SK-N-SH (cell line): ENCODE results near the gene PGGHG. TPM values are rescaled to one million over a fixed set of nuclear protein-coding genes. Genes with fewer than 3 reads are reported as not detected.

Experiments
- CTCF ChIA-PET: fragments of 300-600, 350-600 bp; formaldehyde crosslinking; extraction: SDS; loops from one replicate; lab custom pipeline; 2021; lab: Yijun Ruan, JAX
- POLR2A ChIA-PET: fragments of 350-600 bp; sonication (Branson Sonifier 250); formaldehyde crosslinking; extraction: SDS; loops from one replicate; lab custom pipeline; 2020; ENCODE audit warnings: antibody characterized with exemption, inconsistent platforms; lab: Yijun Ruan, JAX
- DNase-seq: peaks from one replicate; pipeline ENCODE4 v3.0.0; 2012
- H2AFZ ChIP-seq: fragments of 200-600 bp; sonication (generic); 2 replicates; pipeline ENCODE4 v1.8.1; 2016; ENCODE audit warnings: antibody characterized with exemption, mild to moderate bottlenecking, low read depth
- H3F3A ChIP-seq: fragments of 200-600 bp; sonication (generic); replicated peaks from 2 replicates; pipeline ENCODE3; 2016; ENCODE audit warnings: antibody characterized with exemption, mild to moderate bottlenecking; ENCODE audit not compliant: insufficient read depth
- H3K27ac ChIP-seq, 2 experiments: fragments of 200-500 bp in 1 of 2; fragments of 200-600 bp in 1 of 2; sonication (Bioruptor generic) in 1 of 2; sonication (generic), shearing (Covaris generic) in 1 of 2; 2 replicates each; pipeline versions ENCODE4 v1.5.1 to v1.6.1; 2014 to 2016; ENCODE audit warnings: low read depth in 2 of 2, inconsistent platforms in 1 of 2, low read length in 1 of 2, mild to moderate bottlenecking in 1 of 2, mixed read lengths in 1 of 2
- H3K27me3 ChIP-seq: fragments of 200-600 bp; sonication (generic), shearing (Covaris generic); 2 replicates; pipeline ENCODE4 v1.6.1; 2016; ENCODE audit warnings: mixed run types; ENCODE audit not compliant: insufficient read depth
- H3K36me3 ChIP-seq, 2 experiments: fragments of 200-500 bp in 1 of 2; fragments of 200-600 bp in 1 of 2; sonication (Bioruptor generic) in 1 of 2; sonication (generic) in 1 of 2; replicated peaks in 1 of 2; 2 replicates each; pipeline versions ENCODE3 to v1.5.1; 2014 to 2016; ENCODE audit warnings: low read length in 1 of 2, mild to moderate bottlenecking in 1 of 2; ENCODE audit not compliant: insufficient read depth in 2 of 2, control insufficient read depth in 1 of 2
- H3K4me1 ChIP-seq, 2 experiments: fragments of 200-500 bp in 1 of 2; fragments of 200-600 bp in 1 of 2; sonication (Bioruptor generic) in 1 of 2; sonication (generic), shearing (Covaris generic) in 1 of 2; 2 replicates each; pipeline versions ENCODE4 v1.5.1 to v1.6.1; 2014 to 2016; ENCODE audit warnings: low read depth in 1 of 2, low read length in 1 of 2, mixed run types in 1 of 2; ENCODE audit not compliant: insufficient read depth in 2 of 2, control insufficient read depth in 1 of 2
- H3K4me2 ChIP-seq: fragments of 200-600 bp; sonication (generic), shearing (Covaris generic); 2 replicates; pipeline ENCODE4 v1.6.1; 2017; ENCODE audit warnings: mixed run types
- H3K4me3 ChIP-seq, 2 experiments: fragments of 200-500 bp in 1 of 2; fragments of 200-600 bp in 1 of 2; sonication (Bioruptor generic) in 1 of 2; sonication (generic), shearing (Covaris generic) in 1 of 2; 2 replicates each; pipeline versions ENCODE4 v1.5.1 to v1.8.1; 2014 to 2016; ENCODE audit warnings: low read depth in 2 of 2, inconsistent platforms in 1 of 2, low read length in 1 of 2, mild to moderate bottlenecking in 1 of 2, mixed read lengths in 1 of 2, moderate library complexity in 1 of 2
- H3K79me2 ChIP-seq: fragments of 200-600 bp; sonication (generic); 2 replicates; pipeline ENCODE4 v1.8.1; 2017; ENCODE audit warnings: mild to moderate bottlenecking; ENCODE audit not compliant: insufficient read depth
- H3K9ac ChIP-seq: fragments of 200-600 bp; sonication (generic); 2 replicates; pipeline ENCODE4 v1.6.1; 2017; ENCODE audit warnings: mixed run types
- H3K9me2 ChIP-seq: fragments of 200-600 bp; sonication (generic); 2 replicates; pipeline ENCODE4 v1.6.1; 2017; ENCODE audit warnings: mixed run types
- H3K9me3 ChIP-seq: fragments of 200-600 bp; sonication (generic); 2 replicates; pipeline ENCODE4 v1.6.1; 2017; ENCODE audit warnings: mixed run types, mild to moderate bottlenecking, moderate library complexity
- H4K20me1 ChIP-seq: fragments of 200-600 bp; sonication (generic); 2 replicates; pipeline ENCODE4 v1.6.1; 2017; ENCODE audit warnings: mild to moderate bottlenecking, mixed run types; ENCODE audit not compliant: insufficient read depth
- CHD2 ChIP-seq: fragments of 150-350 bp; IDR thresholded peaks from 2 replicates; pipeline ENCODE4 v1.6.1; 2018; ENCODE audit warnings: low read length; ENCODE audit not compliant: partially characterized antibody
- FOSL2 ChIP-seq: IDR thresholded peaks from 2 replicates; pipeline ENCODE4 v1.4.0; 2012; ENCODE audit warnings: low read depth, mild to moderate bottlenecking, moderate library complexity, borderline replicate concordance
- MEF2A ChIP-seq: IDR thresholded peaks from 2 replicates; pipeline ENCODE4 v1.4.0; 2012; ENCODE audit warnings: low read depth, borderline replicate concordance
- MXI1 ChIP-seq: IDR thresholded peaks from 2 replicates; pipeline ENCODE4 v1.6.1; 2012; ENCODE audit warnings: mild to moderate bottlenecking, low read depth, low read length, improper control_type of control experiment
- POLR2AphosphoS5 ChIP-seq: IDR thresholded peaks from 2 replicates; pipeline ENCODE4 v1.6.1; 2012; ENCODE audit warnings: low read depth, low read length
- RAD21 ChIP-seq: IDR thresholded peaks from 2 replicates; pipeline ENCODE4 v1.6.1; 2012; ENCODE audit warnings: mild to moderate bottlenecking, low read length
- SIN3A ChIP-seq: IDR thresholded peaks from 2 replicates; pipeline ENCODE4 v1.6.1; 2012; ENCODE audit warnings: low read depth, mild to moderate bottlenecking, low read length, moderate library complexity, borderline replicate concordance
- SMC3 ChIP-seq: IDR thresholded peaks from 2 replicates; pipeline ENCODE4 v1.6.1; 2012; ENCODE audit warnings: low read depth, low read length, improper control_type of control experiment
- TCF12 ChIP-seq: IDR thresholded peaks from 2 replicates; pipeline ENCODE4 v1.4.0; 2012
- YY1 ChIP-seq: IDR thresholded peaks from 2 replicates; pipeline ENCODE4 v1.4.0; 2012; ENCODE audit warnings: low read depth, mild to moderate bottlenecking
- WGBS: methylation state at CpG from one replicate; pipeline ENCODE4 v1.1.6; 2017; ENCODE audit warnings: low lambda C conversion rate; 5-methylcytosine and 5-hydroxymethylcytosine counted together
- polyA plus RNA-seq, 3 experiments: library from polyadenylated mRNA; depleted of rRNA; stranded (reverse); fragments of >200 nt; gene quantifications; 2 replicates each; pipeline ENCODE4 v1.2.3, GENCODE V29; 2012
- TF ChIP-seq, protein P1 (sequence below): fragments of 150-350 bp; IDR thresholded peaks from 2 replicates; pipeline ENCODE4 v1.6.1; 2017; ENCODE audit warnings: antibody characterized with exemption, low read length, low read depth, borderline replicate concordance
- TF ChIP-seq, protein P2 (sequence below): fragments of 150-350 bp; IDR thresholded peaks from 2 replicates; pipeline ENCODE4 v1.6.1; 2016; ENCODE audit warnings: mild to moderate bottlenecking, low read depth, low read length
- TF ChIP-seq, protein P3 (sequence below): IDR thresholded peaks from 2 replicates; pipeline ENCODE4 v1.4.0; 2012; ENCODE audit warnings: low read depth
- TF ChIP-seq, protein P4 (sequence below): fragments of 200-600 bp; sonication (generic); IDR thresholded peaks from 2 replicates; pipeline ENCODE4 v1.6.1; 2017; ENCODE audit warnings: antibody characterized with exemption, mild to moderate bottlenecking, moderate library complexity

PGGHG gene
- polyA plus RNA-seq, 1 of the 3 experiments (the other 2 are of a cell fraction) = 19.9 TPM

DNA sequence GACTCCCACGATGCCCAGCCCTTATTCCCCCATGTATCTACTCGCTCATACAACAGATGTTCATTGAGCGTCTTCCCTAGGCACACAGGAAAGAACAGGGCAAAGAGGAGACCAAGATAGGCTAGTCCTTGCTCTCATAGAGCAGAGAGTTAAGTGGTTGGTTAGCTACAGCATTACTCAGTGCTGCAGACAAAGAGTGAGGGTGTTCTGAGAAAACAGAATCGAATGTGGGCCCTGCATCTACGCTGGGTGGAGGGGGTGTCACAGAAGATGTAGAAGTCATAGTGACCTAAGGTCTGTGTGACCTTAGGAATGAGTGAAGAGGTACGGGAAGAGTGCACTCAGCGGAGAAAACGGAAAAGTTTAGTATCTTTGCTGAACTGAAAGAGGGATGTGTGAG, 39.9 kb upstream of the PGGHG start:
- H3K9ac ChIP-seq = no peak overlapping the region
- H3K36me3 ChIP-seq = peaks cover 57 to 80% of the 10 kb centered on the region in 2 experiments
- no peaks in the 10 kb centered on the region for H3K9me3 ChIP-seq
- H4K20me1 ChIP-seq = no peaks in the 10 kb centered on the region; the same call in 1 of the 2 replicates
- no peak overlapping the region for H3K4me2 ChIP-seq
- H3K79me2 ChIP-seq = no peaks in the 10 kb centered on the region; the same call in 1 of the 2 replicates
- H3K27me3 ChIP-seq = no peaks in the 10 kb centered on the region
- H3K9me2 ChIP-seq = no peaks in the 10 kb centered on the region
- H2AFZ ChIP-seq = no peak overlapping the region
- no peak for DNase-seq
- no peaks in the 10 kb centered on the region for H3K4me1 ChIP-seq
- ChIA-PET CTCF (interaction anchor here (0.6 to 1.2 kb wide), 5 partner anchors 19 to 199 kb away, joined by 3 to 6 read pairs (median 3); no protein-coding TSS in a partner anchor), POLR2A (interaction anchor here (1.0 kb wide), 1 partner anchor 42 kb away, joined by 3 read pairs; the partner anchor contains the start of gene BET1L)
- H3K4me3 ChIP-seq = no peak overlapping the region
- TF ChIP-seq CHD2 = no peak
- no peak for TF ChIP-seq FOSL2
- TF ChIP-seq, protein P1, sequence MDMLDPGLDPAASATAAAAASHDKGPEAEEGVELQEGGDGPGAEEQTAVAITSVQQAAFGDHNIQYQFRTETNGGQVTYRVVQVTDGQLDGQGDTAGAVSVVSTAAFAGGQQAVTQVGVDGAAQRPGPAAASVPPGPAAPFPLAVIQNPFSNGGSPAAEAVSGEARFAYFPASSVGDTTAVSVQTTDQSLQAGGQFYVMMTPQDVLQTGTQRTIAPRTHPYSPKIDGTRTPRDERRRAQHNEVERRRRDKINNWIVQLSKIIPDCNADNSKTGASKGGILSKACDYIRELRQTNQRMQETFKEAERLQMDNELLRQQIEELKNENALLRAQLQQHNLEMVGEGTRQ = no peak
- TF ChIP-seq, protein P2, sequence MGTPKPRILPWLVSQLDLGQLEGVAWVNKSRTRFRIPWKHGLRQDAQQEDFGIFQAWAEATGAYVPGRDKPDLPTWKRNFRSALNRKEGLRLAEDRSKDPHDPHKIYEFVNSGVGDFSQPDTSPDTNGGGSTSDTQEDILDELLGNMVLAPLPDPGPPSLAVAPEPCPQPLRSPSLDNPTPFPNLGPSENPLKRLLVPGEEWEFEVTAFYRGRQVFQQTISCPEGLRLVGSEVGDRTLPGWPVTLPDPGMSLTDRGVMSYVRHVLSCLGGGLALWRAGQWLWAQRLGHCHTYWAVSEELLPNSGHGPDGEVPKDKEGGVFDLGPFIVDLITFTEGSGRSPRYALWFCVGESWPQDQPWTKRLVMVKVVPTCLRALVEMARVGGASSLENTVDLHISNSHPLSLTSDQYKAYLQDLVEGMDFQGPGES = no peak
- TF ChIP-seq, protein P3, sequence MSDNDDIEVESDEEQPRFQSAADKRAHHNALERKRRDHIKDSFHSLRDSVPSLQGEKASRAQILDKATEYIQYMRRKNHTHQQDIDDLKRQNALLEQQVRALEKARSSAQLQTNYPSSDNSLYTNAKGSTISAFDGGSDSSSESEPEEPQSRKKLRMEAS = no peak
- no peak for TF ChIP-seq MXI1
- no peak for TF ChIP-seq SIN3A
- no peak for TF ChIP-seq MEF2A
- TF ChIP-seq, protein P4, sequence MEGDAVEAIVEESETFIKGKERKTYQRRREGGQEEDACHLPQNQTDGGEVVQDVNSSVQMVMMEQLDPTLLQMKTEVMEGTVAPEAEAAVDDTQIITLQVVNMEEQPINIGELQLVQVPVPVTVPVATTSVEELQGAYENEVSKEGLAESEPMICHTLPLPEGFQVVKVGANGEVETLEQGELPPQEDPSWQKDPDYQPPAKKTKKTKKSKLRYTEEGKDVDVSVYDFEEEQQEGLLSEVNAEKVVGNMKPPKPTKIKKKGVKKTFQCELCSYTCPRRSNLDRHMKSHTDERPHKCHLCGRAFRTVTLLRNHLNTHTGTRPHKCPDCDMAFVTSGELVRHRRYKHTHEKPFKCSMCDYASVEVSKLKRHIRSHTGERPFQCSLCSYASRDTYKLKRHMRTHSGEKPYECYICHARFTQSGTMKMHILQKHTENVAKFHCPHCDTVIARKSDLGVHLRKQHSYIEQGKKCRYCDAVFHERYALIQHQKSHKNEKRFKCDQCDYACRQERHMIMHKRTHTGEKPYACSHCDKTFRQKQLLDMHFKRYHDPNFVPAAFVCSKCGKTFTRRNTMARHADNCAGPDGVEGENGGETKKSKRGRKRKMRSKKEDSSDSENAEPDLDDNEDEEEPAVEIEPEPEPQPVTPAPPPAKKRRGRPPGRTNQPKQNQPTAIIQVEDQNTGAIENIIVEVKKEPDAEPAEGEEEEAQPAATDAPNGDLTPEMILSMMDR = no peak
- TF ChIP-seq SMC3 = no peak
- TF ChIP-seq POLR2AphosphoS5 = no peak
- TF ChIP-seq YY1 = no peak
- no peak for TF ChIP-seq TCF12
- TF ChIP-seq RAD21 = no peak
- peaks cover 10% of the 10 kb centered on the region for H3F3A ChIP-seq
- WGBS = 85% methylated on average over 8 of the region's 8 CpGs
- no peak overlapping the region for H3K27ac ChIP-seq
